ENCODE results near the gene RXRA. TPM values are rescaled to one million over a fixed set of nuclear protein-coding genes. Genes with fewer than 3 reads are reported as not detected.

RXRA gene
- total RNA-seq, 1 donor: 26.4 TPM

GRCh38 chr9:134332841-134333233, 6.6 kb downstream of the RXRA start:
- TF ChIP-seq CTCF (IDR thresholded peaks at IDR 0.05; ENCODE audit: extremely low read depth, low read depth, low read length): no peak
- Histone ChIP-seq H3K27ac (ENCODE audit: low read depth, low read length) (no peak overlapping the region), H3K4me2 (ENCODE audit: insufficient read depth, low read length) (no peak overlapping the region), H3K4me3 (ENCODE audit: insufficient read depth, low read length) (no peak overlapping the region), H3K27me3 (ENCODE audit: insufficient read depth, low read length) (no peaks in the 10 kb centered on the region), H3K36me3 (ENCODE audit: insufficient read depth, low read length) (no peaks in the 10 kb centered on the region), H4K20me1 (ENCODE audit: insufficient read depth, low read length) (peaks cover 100% of the 10 kb centered on the region), H3K4me1 (ENCODE audit: insufficient read depth, low read length) (peaks cover 25% of the 10 kb centered on the region), H3K79me2 (ENCODE audit: insufficient read depth, low read length) (peaks cover 100% of the 10 kb centered on the region), H3K9me3 (ENCODE audit: low read depth, low read length) (no peaks in the 10 kb centered on the region), H2AFZ (ENCODE audit: low read length) (no peak overlapping the region)
- DNase-seq (ENCODE audit: insufficient read length, low spot score, missing footprints): peak; percentile 76

- TF ChIP-seq CTCF (IDR thresholded peaks at IDR 0.05; ENCODE audit: extremely low read depth, low read depth, low read length): no peak
- Histone ChIP-seq H3K4me1 (ENCODE audit: insufficient read depth, low read length) (peaks cover 20% of the 10 kb centered on the region), H3K27ac (ENCODE audit: low read depth, low read length) (no peak overlapping the region), H3K4me3 (ENCODE audit: insufficient read depth, low read length) (no peak overlapping the region), H3K9me3 (ENCODE audit: low read depth, low read length) (no peaks in the 10 kb centered on the region), H3K27me3 (ENCODE audit: insufficient read depth, low read length) (no peaks in the 10 kb centered on the region), H3K79me2 (ENCODE audit: insufficient read depth, low read length) (peaks cover 100% of the 10 kb centered on the region), H2AFZ (ENCODE audit: low read length) (no peak overlapping the region), H4K20me1 (ENCODE audit: insufficient read depth, low read length) (peaks cover 100% of the 10 kb centered on the region), H3K36me3 (ENCODE audit: insufficient read depth, low read length) (no peaks in the 10 kb centered on the region), H3K4me2 (ENCODE audit: insufficient read depth, low read length) (no peak overlapping the region)
- peak; percentile 85 for DNase-seq (ENCODE audit: insufficient read length, low spot score, missing footprints)
Measured at GRCh38 chr9:134333234-134333873, 7.1 kb downstream of the RXRA start.

- DNase-seq (ENCODE audit: insufficient read length, low spot score, missing footprints): no peak
- Histone ChIP-seq H3K4me2 (ENCODE audit: insufficient read depth, low read length) (no peak overlapping the region), H3K9me3 (ENCODE audit: low read depth, low read length) (no peaks in the 10 kb centered on the region), H4K20me1 (ENCODE audit: insufficient read depth, low read length) (peaks cover 100% of the 10 kb centered on the region), H3K79me2 (ENCODE audit: insufficient read depth, low read length) (peaks cover 100% of the 10 kb centered on the region), H3K36me3 (ENCODE audit: insufficient read depth, low read length) (no peaks in the 10 kb centered on the region), H2AFZ (ENCODE audit: low read length) (no peak overlapping the region), H3K4me1 (ENCODE audit: insufficient read depth, low read length) (peaks cover 19% of the 10 kb centered on the region), H3K4me3 (ENCODE audit: insufficient read depth, low read length) (no peak overlapping the region), H3K27ac (ENCODE audit: low read depth, low read length) (no peak overlapping the region), H3K27me3 (ENCODE audit: insufficient read depth, low read length) (no peaks in the 10 kb centered on the region)
- TF ChIP-seq CTCF (IDR thresholded peaks at IDR 0.05; ENCODE audit: extremely low read depth, low read depth, low read length): no peak
Measured at GRCh38 chr9:134333874-134334581, 7.8 kb downstream of the RXRA start.

DNA sequence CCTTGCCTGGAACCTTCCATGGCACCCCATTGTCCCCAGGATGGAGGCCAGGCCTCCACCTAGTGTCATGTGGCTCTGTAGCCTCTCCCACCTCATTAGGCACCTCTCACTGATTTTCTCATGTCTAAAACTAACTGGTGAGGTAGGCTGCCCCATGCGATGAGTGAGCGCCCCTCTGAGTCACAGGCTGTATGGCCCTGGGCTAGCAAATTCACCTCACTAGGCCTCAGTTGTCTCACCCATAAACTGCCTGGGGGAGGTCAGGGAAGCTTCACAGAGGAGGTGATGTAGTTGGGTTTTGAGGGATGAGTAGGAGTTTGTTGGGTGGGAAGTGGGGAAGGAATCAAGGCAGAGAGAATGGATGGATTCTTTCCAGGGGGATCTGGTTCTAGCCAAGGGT, 8.8 kb downstream of the RXRA start:
- Histone ChIP-seq H3K9me3 (ENCODE audit: low read depth, low read length) (no peaks in the 10 kb centered on the region), H3K27me3 (ENCODE audit: insufficient read depth, low read length) (no peaks in the 10 kb centered on the region), H3K79me2 (ENCODE audit: insufficient read depth, low read length) (peaks cover 100% of the 10 kb centered on the region), H4K20me1 (ENCODE audit: insufficient read depth, low read length) (peaks cover 100% of the 10 kb centered on the region), H3K4me2 (ENCODE audit: insufficient read depth, low read length) (no peak overlapping the region), H2AFZ (ENCODE audit: low read length) (no peak overlapping the region), H3K4me3 (ENCODE audit: insufficient read depth, low read length) (no peak overlapping the region), H3K4me1 (ENCODE audit: insufficient read depth, low read length) (peaks cover 15% of the 10 kb centered on the region), H3K36me3 (ENCODE audit: insufficient read depth, low read length) (no peaks in the 10 kb centered on the region), H3K27ac (ENCODE audit: low read depth, low read length) (no peak overlapping the region)
- no peak for TF ChIP-seq CTCF (IDR thresholded peaks at IDR 0.05; ENCODE audit: extremely low read depth, low read depth, low read length)
- DNase-seq (ENCODE audit: insufficient read length, low spot score, missing footprints): no peak
